Muscle of arm (tissue), 12 donors: ENCODE measurements around the gene AGBL4. TPM values are rescaled to one million over a fixed set of nuclear protein-coding genes. Genes with fewer than 3 reads are reported as not detected.

ENCODE experiments used
- DNase-seq: peaks from one replicate; pipeline ENCODE4 v3.0.0-alpha.2; 2013
- polyA plus RNA-seq, 12 donors: library from polyadenylated mRNA; unstranded; fragments of 120-200 nt; gene quantifications; one replicate each; pipeline ENCODE4 v1.2.1, GENCODE V29; 2013; ENCODE audit not compliant: insufficient read length in 12 of 12

The AGBL4 gene
- polyA plus RNA-seq, 12 donors, result 0.12 to 0.72 (median 0.21) TPM; not detected in 2

DNA sequence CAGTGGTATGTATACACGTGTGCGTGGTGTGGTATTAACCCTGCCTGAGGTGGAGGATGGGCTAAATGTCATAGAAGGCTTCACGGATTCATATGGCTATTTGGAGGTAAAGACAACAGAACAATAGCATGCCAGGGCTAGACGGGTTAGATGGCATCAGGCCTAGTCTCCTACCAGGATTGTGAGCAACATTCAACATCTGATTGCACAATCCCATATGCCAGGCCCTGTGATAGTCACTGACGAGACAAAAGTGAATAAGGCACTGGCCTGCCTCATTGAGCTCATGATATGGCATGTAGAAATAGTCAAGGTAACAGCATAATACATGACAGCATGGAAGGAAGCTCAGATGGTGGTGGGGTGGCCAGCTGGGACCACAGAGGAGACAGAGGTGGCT is 1079.9 kb downstream of the AGBL4 start:
- DNase-seq, result no peak

GRCh38 chr1:48943393-48943792 is 1080.4 kb downstream of the AGBL4 start:
- no peak for DNase-seq

- no peak for DNase-seq
Observed at GRCh38 chr1:48940962-48941732, 1082.6 kb downstream of the AGBL4 start.

DNA sequence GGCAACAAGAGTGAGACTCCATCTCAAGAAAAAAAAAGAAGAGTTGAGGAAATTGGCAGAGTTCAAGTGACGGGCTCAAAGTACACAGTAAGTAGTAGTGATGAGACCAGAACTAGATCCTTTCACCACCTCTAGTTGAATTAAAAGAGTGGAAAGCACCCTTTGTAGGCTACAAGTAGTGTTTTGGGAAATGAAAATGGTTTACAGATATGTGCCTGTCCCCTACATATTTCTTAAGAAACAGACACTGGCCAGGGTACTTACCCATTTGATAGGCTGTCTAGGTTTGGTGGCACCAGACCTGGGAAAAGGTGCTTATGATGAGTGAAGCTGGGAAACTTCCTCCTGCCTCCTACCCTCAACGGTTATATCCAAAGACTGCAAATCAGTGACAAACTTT is 1083.4 kb downstream of the AGBL4 start:
- DNase-seq, result no peak

GRCh38 chr1:48939828-48940227 is 1083.9 kb downstream of the AGBL4 start:
- no peak for DNase-seq

DNA sequence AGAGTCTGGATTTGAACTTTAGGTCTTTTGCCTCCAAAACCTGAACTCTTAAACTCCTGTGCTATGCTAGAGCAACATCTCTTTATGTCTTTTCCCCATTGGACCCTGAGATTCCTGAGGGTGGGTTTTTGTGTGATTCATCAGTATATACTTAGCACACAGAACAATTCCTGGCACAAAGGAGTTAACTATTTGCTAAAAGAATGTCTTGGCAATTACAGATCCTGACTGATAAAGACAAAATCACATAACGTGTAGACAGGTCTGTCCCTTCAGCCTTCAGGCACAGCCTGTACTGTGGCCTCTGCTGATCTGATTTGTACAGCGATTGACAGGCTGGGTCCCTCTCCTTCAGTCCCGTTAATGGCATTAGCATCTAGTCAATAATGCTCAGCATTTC is 1084.7 kb downstream of the AGBL4 start:
- no peak for DNase-seq

DNA sequence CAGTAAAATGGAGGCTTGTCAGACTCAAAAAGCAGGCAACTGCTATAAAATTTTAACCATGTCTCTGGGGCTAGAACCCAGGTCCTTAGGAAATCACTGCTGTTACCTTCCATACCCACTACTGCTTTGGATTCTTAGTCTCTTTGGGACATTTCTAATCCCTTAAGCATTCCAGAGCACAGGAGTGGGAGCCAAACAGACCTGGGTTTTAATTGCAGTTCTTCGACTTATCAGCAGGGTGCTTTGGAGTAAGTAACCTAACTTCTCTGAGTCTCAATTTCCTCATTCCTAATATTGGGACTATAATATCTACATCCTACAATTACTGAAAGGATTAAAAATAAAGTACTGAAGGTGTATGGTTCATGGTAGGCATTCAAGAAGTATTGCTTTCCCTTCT is 1086.0 kb downstream of the AGBL4 start:
- no peak for DNase-seq

GRCh38 chr1:48936436-48936835 is 1087.3 kb downstream of the AGBL4 start:
- no peak for DNase-seq

- DNase-seq, result peak; percentile 41
Observed at GRCh38 chr1:48932366-48932765, 1091.4 kb downstream of the AGBL4 start.

DNA sequence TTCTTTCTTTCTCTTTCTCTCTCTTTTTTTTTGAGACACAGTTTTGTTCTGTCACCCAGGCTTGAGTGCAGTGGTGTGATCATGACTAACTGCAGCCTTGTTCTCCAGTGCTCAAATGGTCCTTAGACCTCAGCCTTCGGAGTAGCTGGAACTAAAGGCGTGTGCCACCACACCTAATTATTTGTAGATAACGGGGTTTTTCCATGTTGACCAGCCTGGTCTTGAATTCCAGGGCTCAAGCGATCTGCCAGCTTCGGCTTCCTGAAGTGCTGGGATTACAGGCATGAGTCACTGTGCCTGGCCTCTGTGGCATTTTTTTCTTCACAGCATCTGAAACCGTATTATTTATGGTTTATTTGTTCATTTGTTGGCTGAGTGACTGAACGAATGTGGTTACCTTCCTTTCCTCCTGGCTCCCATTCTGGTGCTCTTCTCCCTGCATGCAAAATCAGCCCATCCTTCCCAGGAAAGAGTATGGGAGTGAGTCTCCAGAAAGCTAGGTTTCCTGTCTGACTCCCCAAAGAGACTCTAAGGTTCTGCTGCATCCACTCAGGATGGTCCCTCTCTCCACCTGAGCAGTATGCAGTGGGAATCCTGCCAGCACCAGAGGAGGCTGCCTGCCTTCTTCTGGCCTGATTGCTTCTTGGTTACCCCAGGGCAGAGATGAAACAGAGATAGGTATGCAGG is 1092.1 kb downstream of the AGBL4 start:
- no peak for DNase-seq

DNA sequence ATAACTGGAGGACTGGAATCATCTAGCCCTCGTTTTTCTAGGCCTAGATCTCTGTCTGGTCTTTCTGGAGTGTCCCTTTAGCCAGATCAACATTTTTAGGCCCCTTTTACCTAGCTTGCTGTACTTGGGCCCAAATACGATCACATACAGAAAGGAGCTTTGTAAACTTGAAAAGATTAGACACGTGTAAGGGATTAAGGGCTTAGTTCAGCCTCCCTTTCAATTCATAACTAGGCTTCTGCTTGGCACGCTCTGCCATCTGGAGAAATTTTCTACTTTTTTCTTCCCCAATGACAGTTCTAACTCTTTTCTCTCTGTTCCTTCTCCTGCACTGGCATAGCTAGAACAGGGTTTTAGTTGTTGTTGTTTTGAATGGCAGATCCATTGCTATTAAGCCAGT is 1093.7 kb downstream of the AGBL4 start:
- DNase-seq, result no peak

GRCh38 chr1:48924099-48924498 is 1099.7 kb downstream of the AGBL4 start:
- no peak for DNase-seq

DNA sequence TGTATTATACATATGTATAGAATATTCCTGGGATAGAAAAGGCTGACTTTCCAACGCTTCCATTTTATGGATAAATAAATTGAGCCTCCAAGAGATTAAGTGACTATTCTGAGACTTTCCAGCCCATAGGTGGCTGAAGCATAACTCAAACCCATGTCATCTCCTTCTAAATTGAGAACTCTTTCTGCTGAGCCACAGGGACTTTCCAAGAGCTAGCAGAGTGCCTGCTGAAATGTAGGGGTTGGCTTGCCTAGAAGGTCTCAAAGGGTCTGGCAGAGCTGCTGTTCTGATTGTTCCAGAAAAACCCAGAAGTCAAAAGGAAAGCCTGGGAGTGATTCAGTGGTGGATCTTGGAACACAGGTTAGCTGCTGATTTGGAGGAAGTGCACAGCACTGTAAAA is 1100.6 kb downstream of the AGBL4 start:
- DNase-seq, result no peak

DNA sequence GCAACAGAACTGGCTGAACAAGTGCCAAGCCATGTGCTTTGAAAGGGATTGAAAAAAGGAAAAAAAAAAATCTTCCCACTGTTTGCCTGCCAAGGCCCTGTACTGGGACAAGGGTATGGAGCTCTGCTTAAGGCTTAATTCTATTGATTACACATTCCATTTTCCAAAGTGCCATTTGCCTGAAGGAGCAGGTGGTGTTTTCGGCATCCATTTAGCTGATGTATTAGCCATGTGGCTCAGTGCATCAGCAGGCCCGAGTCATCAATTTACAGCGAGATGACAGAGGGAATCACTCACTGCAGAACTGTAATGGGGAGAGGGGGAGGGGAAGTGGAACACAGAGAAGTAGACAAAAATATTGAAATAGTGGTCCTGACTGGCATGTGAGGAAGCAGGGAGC is 1102.9 kb downstream of the AGBL4 start:
- no peak for DNase-seq

DNA sequence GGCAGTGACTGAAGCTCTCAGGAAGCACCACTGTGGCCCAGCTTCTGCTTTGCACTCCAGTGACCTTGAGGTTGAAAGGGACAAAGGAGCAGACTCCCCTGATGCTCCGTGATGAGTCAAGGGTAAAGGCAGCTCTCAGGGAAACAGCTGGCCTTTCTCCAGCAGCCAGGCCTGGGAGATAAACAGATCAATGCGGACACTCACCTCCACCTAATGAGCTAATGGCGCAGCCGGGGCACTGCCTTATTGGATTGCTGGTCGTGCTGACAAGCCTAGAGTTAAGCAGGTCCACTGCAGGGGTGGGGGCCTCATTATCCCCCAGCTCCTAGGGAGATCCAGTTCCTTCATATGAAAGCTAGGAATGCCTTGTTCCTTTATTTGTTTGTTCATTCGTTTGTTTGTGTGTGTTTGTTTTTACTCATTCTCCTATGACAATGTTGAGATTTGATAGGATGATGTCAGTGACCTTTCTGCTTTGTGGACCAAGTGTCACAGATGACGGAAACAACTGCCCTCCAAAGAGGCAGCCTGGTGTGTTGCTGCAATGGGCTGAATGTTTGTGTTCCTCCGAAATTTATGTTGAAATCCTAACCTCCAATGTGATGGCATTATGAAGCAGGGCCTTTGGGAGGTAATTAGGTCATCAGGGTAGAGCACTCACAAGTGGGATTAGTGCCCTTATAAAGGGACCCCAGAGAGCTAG is 1105.7 kb downstream of the AGBL4 start:
- no peak for DNase-seq

- no peak for DNase-seq
Observed at GRCh38 chr1:48917070-48917454, 1106.7 kb downstream of the AGBL4 start.

DNA sequence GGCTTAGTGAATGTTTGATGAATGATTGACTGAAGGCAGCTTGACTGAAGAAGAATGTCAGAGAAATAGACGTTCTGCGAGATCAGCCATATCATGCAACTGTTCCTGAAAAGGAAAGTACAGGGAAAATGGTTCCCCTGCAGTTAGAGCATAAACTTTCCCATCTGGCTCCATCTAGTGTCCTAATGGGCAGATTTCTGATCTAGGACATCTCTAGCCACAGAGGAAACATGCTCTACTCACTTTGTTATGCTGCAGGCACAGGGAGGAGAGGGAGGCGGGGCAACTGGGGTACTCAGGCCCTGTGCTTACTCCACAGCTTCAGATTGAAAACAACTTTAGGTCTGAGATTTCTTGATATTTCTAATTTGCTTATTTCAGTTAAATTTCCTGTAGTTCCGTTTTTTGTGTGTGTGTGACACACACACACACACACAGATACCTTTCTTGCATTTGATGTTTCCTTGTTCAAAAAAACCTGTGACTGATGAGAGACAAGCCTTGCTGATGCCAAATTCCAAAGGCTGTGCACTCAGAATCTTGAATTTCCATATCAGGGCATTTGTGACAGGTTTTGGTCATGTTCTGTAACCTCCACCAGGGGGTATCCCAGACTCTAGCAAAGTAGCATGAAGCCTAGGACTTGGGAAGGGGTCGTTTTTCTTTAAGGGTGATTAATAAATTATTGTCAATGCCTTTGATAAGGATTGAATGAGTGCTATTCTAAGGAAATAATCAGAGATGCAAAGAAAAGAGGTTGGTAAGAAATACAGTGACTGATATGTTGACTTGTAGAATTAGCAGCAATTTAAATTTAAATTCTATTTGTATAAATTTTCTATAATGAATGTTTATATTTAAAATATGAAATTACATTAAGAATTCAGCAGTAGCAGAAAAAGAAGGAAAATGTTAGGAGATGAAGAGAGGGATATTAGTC is 1107.4 kb downstream of the AGBL4 start:
- peak; percentile 25 for DNase-seq

DNA sequence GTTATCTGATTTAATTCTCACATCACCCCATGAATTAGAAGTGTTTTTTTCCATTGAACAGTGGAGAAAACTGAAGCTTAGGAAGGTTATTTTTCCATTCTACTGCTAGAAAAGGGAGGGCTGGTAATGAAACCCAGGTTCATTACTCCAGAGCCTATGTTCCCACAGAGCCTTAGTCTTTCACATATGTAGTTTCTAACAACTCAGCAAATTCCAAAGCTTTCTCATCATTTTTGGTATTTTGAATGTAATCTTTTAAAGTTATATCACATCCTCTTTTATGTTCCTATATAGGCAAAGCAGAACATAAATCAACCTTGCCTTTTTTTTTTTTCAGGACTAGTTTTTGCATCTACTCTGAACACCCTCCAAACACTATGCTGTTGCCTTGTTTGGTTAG is 1115.1 kb downstream of the AGBL4 start:
- DNase-seq, result no peak

GRCh38 chr1:48906729-48907128 is 1117.0 kb downstream of the AGBL4 start:
- no peak for DNase-seq

GRCh38 chr1:48906164-48906563 is 1117.6 kb downstream of the AGBL4 start:
- no peak for DNase-seq

DNA sequence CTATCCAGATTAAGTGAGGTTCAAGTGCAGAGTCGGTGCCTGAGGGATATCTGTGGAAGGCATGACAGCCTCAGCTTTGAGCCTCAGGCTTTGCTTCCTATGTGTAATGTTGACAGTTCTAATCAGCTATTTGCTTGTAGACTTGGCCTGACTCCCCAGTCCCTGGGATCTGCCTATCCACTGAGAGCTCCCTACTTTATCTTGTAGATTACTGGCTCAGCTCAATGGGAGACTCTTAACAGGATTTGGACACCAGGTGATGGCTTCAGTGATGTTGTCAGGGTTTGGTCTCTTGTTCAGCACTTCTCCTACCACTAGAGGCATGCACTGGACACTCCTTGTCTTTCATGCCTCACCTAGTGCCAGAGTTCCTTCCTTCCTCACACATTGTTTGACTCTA is 1120.5 kb downstream of the AGBL4 start:
- DNase-seq, result no peak

GRCh38 chr1:48898894-48899293 is 1124.9 kb downstream of the AGBL4 start:
- DNase-seq, result no peak
